Sigmoid colon (tissue), 3 donors: Measurements from ENCODE around the gene MLLT3.

ENCODE experiments used
- POLR2A ChIP-seq, 2 donors: fragments of 450-650 bp; IDR thresholded peaks; one replicate each; pipeline ENCODE4 v1.6.1; 2016; ENCODE audit warnings: antibody characterized with exemption in 2 of 2, mild to moderate bottlenecking in 2 of 2, moderate library complexity in 2 of 2
- TF ChIP-seq, protein P1 (sequence below), 4 experiments: fragments of 450-650 bp in 3 of 4; fragments of 200-600 bp in 1 of 4; IDR thresholded peaks; one replicate each; pipeline ENCODE4 v1.5.1; 2016 to 2019; ENCODE audit warnings: antibody characterized with exemption in 4 of 4, mild to moderate bottlenecking in 3 of 4, moderate library complexity in 2 of 4

DNA sequence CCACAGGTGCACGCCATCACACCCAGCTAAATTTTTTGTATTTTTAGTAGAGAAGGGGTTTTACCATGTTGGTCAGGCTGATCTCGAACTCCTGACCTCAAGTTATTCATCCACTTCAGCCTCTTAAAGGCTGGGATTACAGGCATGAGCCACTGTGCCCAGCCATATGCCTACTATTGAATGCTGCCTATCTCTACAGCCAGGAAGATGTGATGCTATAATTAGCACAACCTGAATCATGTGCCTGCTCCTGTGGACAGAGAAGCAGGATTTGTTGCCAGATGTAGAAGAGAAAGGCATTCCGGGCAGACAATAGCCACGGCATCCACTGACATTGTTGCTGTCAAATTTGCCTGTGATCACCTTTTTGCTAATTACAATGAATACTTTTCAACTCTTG lies 24.4 kb upstream of the MLLT3 start:
- TF ChIP-seq, protein P1, sequence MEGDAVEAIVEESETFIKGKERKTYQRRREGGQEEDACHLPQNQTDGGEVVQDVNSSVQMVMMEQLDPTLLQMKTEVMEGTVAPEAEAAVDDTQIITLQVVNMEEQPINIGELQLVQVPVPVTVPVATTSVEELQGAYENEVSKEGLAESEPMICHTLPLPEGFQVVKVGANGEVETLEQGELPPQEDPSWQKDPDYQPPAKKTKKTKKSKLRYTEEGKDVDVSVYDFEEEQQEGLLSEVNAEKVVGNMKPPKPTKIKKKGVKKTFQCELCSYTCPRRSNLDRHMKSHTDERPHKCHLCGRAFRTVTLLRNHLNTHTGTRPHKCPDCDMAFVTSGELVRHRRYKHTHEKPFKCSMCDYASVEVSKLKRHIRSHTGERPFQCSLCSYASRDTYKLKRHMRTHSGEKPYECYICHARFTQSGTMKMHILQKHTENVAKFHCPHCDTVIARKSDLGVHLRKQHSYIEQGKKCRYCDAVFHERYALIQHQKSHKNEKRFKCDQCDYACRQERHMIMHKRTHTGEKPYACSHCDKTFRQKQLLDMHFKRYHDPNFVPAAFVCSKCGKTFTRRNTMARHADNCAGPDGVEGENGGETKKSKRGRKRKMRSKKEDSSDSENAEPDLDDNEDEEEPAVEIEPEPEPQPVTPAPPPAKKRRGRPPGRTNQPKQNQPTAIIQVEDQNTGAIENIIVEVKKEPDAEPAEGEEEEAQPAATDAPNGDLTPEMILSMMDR (IDR thresholded peaks at IDR 0.05): no peak
- TF ChIP-seq POLR2A (IDR thresholded peaks at IDR 0.05): no peak
